A204.1 (cell line): ENCODE data around the gene NDC1.
A peak's percentile ranks its signal among the peaks of the same experiment; 100 is the strongest.
"Not testable (repeated sequence)": the region's sequence is repeated elsewhere in the genome, so short reads cannot be mapped to it uniquely, and the experiment has no call there.

Experiments used
- FAIRE-seq: peaks from 2 replicates; lab custom pipeline; 2012; peaks lifted over from hg19 to GRCh38; lab: Jason Lieb, UNC

Gene NDC1

GRCh38 chr1:53765657-53766056 lies 72.4 kb downstream of the NDC1 start:
- FAIRE-seq: no peak

- no peak for FAIRE-seq
Measured at GRCh38 chr1:53763911-53764310, 74.2 kb downstream of the NDC1 start.

- FAIRE-seq: no peak
Measured at GRCh38 chr1:53763461-53763860, 74.6 kb downstream of the NDC1 start.

- not testable (repeated sequence) for FAIRE-seq
Measured at GRCh38 chr1:53760497-53760896, 77.6 kb downstream of the NDC1 start.

- FAIRE-seq: no peak
Measured at GRCh38 chr1:53755874-53756273, 82.2 kb downstream of the NDC1 start.

GRCh38 chr1:53754484-53755312 lies 83.4 kb downstream of the NDC1 start:
- peak; percentile 81 for FAIRE-seq

GRCh38 chr1:53752281-53752680 lies 85.8 kb downstream of the NDC1 start:
- no peak for FAIRE-seq

- FAIRE-seq: no peak
Measured at GRCh38 chr1:53747841-53748240, 90.3 kb downstream of the NDC1 start.

GRCh38 chr1:53740621-53741105 lies 97.4 kb downstream of the NDC1 start:
- no peak for FAIRE-seq

GRCh38 chr1:53739109-53739681 lies 98.9 kb downstream of the NDC1 start, which contains the start of gene GLIS1:
GLIS1 (minus strand) TSS chr1:53739164; CDS start chr1:53738064, 1,100 bp downstream.
- FAIRE-seq: no peak

GRCh38 chr1:53738205-53739108 lies 99.6 kb downstream of the NDC1 start:
- FAIRE-seq: no peak

- FAIRE-seq: no peak
Measured at GRCh38 chr1:53737648-53738204, 100.4 kb downstream of the NDC1 start.

GRCh38 chr1:53736290-53736689 lies 101.8 kb downstream of the NDC1 start:
- FAIRE-seq: no peak

GRCh38 chr1:53735681-53736080 lies 102.4 kb downstream of the NDC1 start:
- no peak for FAIRE-seq

GRCh38 chr1:53735261-53735660 lies 102.8 kb downstream of the NDC1 start:
- FAIRE-seq: no peak

GRCh38 chr1:53734650-53735211 lies 103.4 kb downstream of the NDC1 start:
- no peak for FAIRE-seq

GRCh38 chr1:53733975-53734649 lies 104.0 kb downstream of the NDC1 start:
- FAIRE-seq: no peak

- no peak for FAIRE-seq
Measured at GRCh38 chr1:53733447-53733931, 104.6 kb downstream of the NDC1 start.

- FAIRE-seq: no peak
Measured at GRCh38 chr1:53732912-53733317, 105.2 kb downstream of the NDC1 start.

- no peak for FAIRE-seq
Measured at GRCh38 chr1:53732409-53732808, 105.7 kb downstream of the NDC1 start.

GRCh38 chr1:53731779-53732305 lies 106.3 kb downstream of the NDC1 start:
- no peak for FAIRE-seq
